H9 (cell line): ENCODE measurements around the gene POMZP3. TPM values are rescaled to one million over a fixed set of nuclear protein-coding genes. Genes with fewer than 3 reads are reported as not detected.
"Not testable (repeated sequence)": the region's sequence is repeated elsewhere in the genome, so short reads cannot be mapped to it uniquely, and the experiment has no call there.

Source experiments
- DNase-seq: peaks from one replicate; pipeline ENCODE4 v3.0.0-alpha.2; 2017
- H2AFZ ChIP-seq: one replicate; pipeline ENCODE4 v1.6.1; 2013; ENCODE audit warnings: mild to moderate bottlenecking, low read length, control low read depth, moderate library complexity
- H2AK5ac ChIP-seq: 2 replicates; pipeline ENCODE4 v1.6.1; 2013; ENCODE audit warnings: low read length, control low read depth, mixed read lengths; ENCODE audit not compliant: insufficient read length
- H2BK120ac ChIP-seq: one replicate; pipeline ENCODE4 v1.6.1; 2013; ENCODE audit warnings: low read depth, mild to moderate bottlenecking, low read length, control low read depth, inconsistent platforms; ENCODE audit not compliant: poor library complexity, severe bottlenecking
- H2BK12ac ChIP-seq: 2 replicates; pipeline ENCODE4 v1.6.1; 2013; ENCODE audit warnings: low read length, control low read depth, mixed read lengths, low read depth; ENCODE audit not compliant: insufficient read length
- H2BK15ac ChIP-seq: 2 replicates; pipeline ENCODE4 v1.6.1; 2013; ENCODE audit warnings: low read depth, low read length, control low read depth
- H2BK20ac ChIP-seq: one replicate; pipeline ENCODE4 v1.6.1; 2013; ENCODE audit warnings: low read depth, mild to moderate bottlenecking, low read length, control low read depth, inconsistent platforms; ENCODE audit not compliant: poor library complexity, severe bottlenecking
- H2BK5ac ChIP-seq: 2 replicates; pipeline ENCODE4 v1.6.1; 2013; ENCODE audit warnings: low read length, control low read depth, mixed read lengths; ENCODE audit not compliant: insufficient read length
- H3K14ac ChIP-seq: 2 replicates; pipeline ENCODE4 v1.6.1; 2013; ENCODE audit warnings: low read length, control low read depth; ENCODE audit not compliant: insufficient read depth
- H3K18ac ChIP-seq: 2 replicates; pipeline ENCODE4 v1.6.1; 2013; ENCODE audit warnings: low read depth, mild to moderate bottlenecking, mixed read lengths, low read length, control low read depth; ENCODE audit not compliant: insufficient read length
- H3K23ac ChIP-seq: 2 replicates; pipeline ENCODE4 v1.6.1; 2013; ENCODE audit warnings: low read length, control low read depth, mixed read lengths, low read depth; ENCODE audit not compliant: insufficient read length
- H3K23me2 ChIP-seq: 2 replicates; pipeline ENCODE4 v1.6.1; 2013; ENCODE audit warnings: low read depth, mild to moderate bottlenecking, mixed read lengths, low read length, control low read depth; ENCODE audit not compliant: insufficient read length, poor library complexity, severe bottlenecking
- H3K27ac ChIP-seq: 2 replicates; pipeline ENCODE4 v1.5.1; 2013; ENCODE audit warnings: low read length, control low read depth, mixed read lengths, low read depth; ENCODE audit not compliant: insufficient read length
- H3K27me3 ChIP-seq: 2 replicates; pipeline ENCODE4 v1.6.1; 2013; ENCODE audit warnings: low read length, control low read depth, inconsistent platforms; ENCODE audit not compliant: insufficient read depth
- H3K4ac ChIP-seq: 2 replicates; pipeline ENCODE4 v1.6.1; 2013; ENCODE audit warnings: low read depth, mild to moderate bottlenecking, control low read depth, inconsistent platforms, low read length, moderate library complexity
- H3K4me1 ChIP-seq: 2 replicates; pipeline ENCODE4 v1.6.1; 2013; ENCODE audit warnings: low read length, control low read depth, inconsistent platforms; ENCODE audit not compliant: insufficient read depth
- H3K4me2 ChIP-seq: 2 replicates; pipeline ENCODE4 v1.6.1; 2013; ENCODE audit warnings: low read length, control low read depth, mixed read lengths; ENCODE audit not compliant: insufficient read length, insufficient read depth
- H3K56ac ChIP-seq: 2 replicates; pipeline ENCODE4 v1.6.1; 2013; ENCODE audit warnings: low read depth, mild to moderate bottlenecking, mixed read lengths, low read length, control low read depth; ENCODE audit not compliant: insufficient read length
- H3K79me1 ChIP-seq: 2 replicates; pipeline ENCODE4 v1.6.1; 2013; ENCODE audit warnings: low read depth, mild to moderate bottlenecking, moderate library complexity, low read length, control low read depth, inconsistent platforms; ENCODE audit not compliant: insufficient read depth, poor library complexity, severe bottlenecking
- H3K79me2 ChIP-seq: 2 replicates; pipeline ENCODE4 v1.6.1; 2013; ENCODE audit warnings: low read length, control low read depth, inconsistent platforms; ENCODE audit not compliant: insufficient read depth
- H3K9ac ChIP-seq: 2 replicates; pipeline ENCODE4 v1.6.1; 2013; ENCODE audit warnings: low read length, control low read depth, mixed read lengths; ENCODE audit not compliant: insufficient read length; ENCODE audit errors: extremely low read depth
- H3K9me3 ChIP-seq: one replicate; pipeline ENCODE4 v1.6.1; 2013; ENCODE audit warnings: low read depth, low read length, inconsistent platforms; ENCODE audit not compliant: control insufficient read depth
- H3T11ph ChIP-seq: one replicate; pipeline ENCODE4 v1.6.1; 2013; ENCODE audit warnings: mild to moderate bottlenecking, low read length, control low read depth, inconsistent platforms
- H4K20me1 ChIP-seq: one replicate; pipeline ENCODE4 v1.6.1; 2013; ENCODE audit not compliant: control insufficient read depth, insufficient read length, insufficient read depth
- H4K5ac ChIP-seq: 2 replicates; pipeline ENCODE4 v1.6.1; 2013; ENCODE audit warnings: low read depth, mild to moderate bottlenecking, mixed read lengths, low read length, control low read depth; ENCODE audit not compliant: insufficient read length
- H4K8ac ChIP-seq: replicated peaks from 2 replicates; pipeline ENCODE4 v1.6.1; 2013; ENCODE audit warnings: low read length, control low read depth, mixed read lengths, low read depth; ENCODE audit not compliant: insufficient read length
- H4K91ac ChIP-seq: 2 replicates; pipeline ENCODE4 v1.6.1; 2013; ENCODE audit warnings: low read depth, mild to moderate bottlenecking, moderate library complexity, mixed read lengths, low read length, control low read depth; ENCODE audit not compliant: insufficient read length
- H3K27ac Mint-ChIP-seq, 3 experiments: 2 replicates in 2 of 3; 3 replicates in 1 of 3; pipeline ENCODE4 v1.8.0; 2020 to 2021; ENCODE audit warnings: mixed read lengths in 3 of 3, mild to moderate bottlenecking in 1 of 3, moderate library complexity in 1 of 3
- H3K27me3 Mint-ChIP-seq: 2 replicates; pipeline ENCODE4 v1.8.0; 2021; ENCODE audit warnings: low read depth, mild to moderate bottlenecking, moderate library complexity, mixed read lengths
- H3K36me3 Mint-ChIP-seq, 3 experiments: 2 replicates in 2 of 3; 3 replicates in 1 of 3; pipeline ENCODE4 v1.8.0; 2020 to 2021; ENCODE audit warnings: low read depth in 3 of 3, mixed read lengths in 3 of 3; ENCODE audit not compliant: insufficient read depth in 1 of 3
- H3K4me1 Mint-ChIP-seq, 2 experiments: 2 replicates each; pipeline ENCODE4 v1.8.0; 2020; ENCODE audit warnings: mixed read lengths in 2 of 2
- H3K4me3 Mint-ChIP-seq, 2 experiments: 2 replicates in 1 of 2; 3 replicates in 1 of 2; pipeline ENCODE4 v1.8.0; 2020 to 2021; ENCODE audit warnings: mild to moderate bottlenecking in 2 of 2, mixed read lengths in 2 of 2, moderate library complexity in 1 of 2
- H3K9me3 Mint-ChIP-seq, 2 experiments: 2 replicates in 1 of 2; 3 replicates in 1 of 2; pipeline ENCODE4 v1.8.0; 2020; ENCODE audit warnings: mild to moderate bottlenecking in 2 of 2, mixed read lengths in 2 of 2, moderate library complexity in 1 of 2
- WGBS: extraction: QIAGEN DNeasy Blood & Tissue Kit; methylation state at CpG from one replicate; pipeline ENCODE4 v1.1.7; 2013; ENCODE audit warnings: missing lambda C conversion rate, low lambda C conversion rate, mixed read lengths; ENCODE audit not compliant: insufficient read length; ENCODE audit errors: extremely low coverage; 5-methylcytosine and 5-hydroxymethylcytosine counted together
- total RNA-seq: library from RNA; stranded (reverse); gene quantifications from 2 replicates; pipeline ENCODE4 v1.2.1, GENCODE V29; 2021

Gene POMZP3
- total RNA-seq, 1 experiment from 2014 or later: 8.5 TPM

GRCh38 chr7:76598590-76599264 lies 28.4 kb downstream of the POMZP3 start:
- H3K4me1 Mint-ChIP-seq: peaks cover 14 to 16% of the 10 kb centered on the region in 2 experiments
- not testable (repeated sequence) for H3K4me2 ChIP-seq, H3T11ph ChIP-seq, H2AK5ac ChIP-seq, H3K9ac ChIP-seq, H2BK12ac ChIP-seq, H2BK20ac ChIP-seq, H4K91ac ChIP-seq, H3K14ac ChIP-seq, H3K18ac ChIP-seq, H4K5ac ChIP-seq, H3K9me3 ChIP-seq, H2BK120ac ChIP-seq, H4K20me1 ChIP-seq, H3K4ac ChIP-seq, H3K23me2 ChIP-seq, H3K56ac ChIP-seq, H3K4me1 ChIP-seq, H3K27me3 ChIP-seq, H4K8ac ChIP-seq, H2BK5ac ChIP-seq, H3K9me3 Mint-ChIP-seq, H3K23ac ChIP-seq, H3K27ac ChIP-seq, DNase-seq, H3K27ac Mint-ChIP-seq, H3K36me3 Mint-ChIP-seq, H2AFZ ChIP-seq, H3K27me3 Mint-ChIP-seq, H3K4me3 Mint-ChIP-seq, H3K79me2 ChIP-seq, H3K79me1 ChIP-seq, H2BK15ac ChIP-seq

- not testable (repeated sequence) for H3K9ac ChIP-seq, H2BK15ac ChIP-seq, H3K9me3 ChIP-seq, H3K4me1 ChIP-seq, H3K27me3 ChIP-seq, H4K20me1 ChIP-seq, H3K27ac Mint-ChIP-seq, DNase-seq, H3K36me3 Mint-ChIP-seq, H2BK5ac ChIP-seq, H3K27me3 Mint-ChIP-seq, H3K4me3 Mint-ChIP-seq, H4K91ac ChIP-seq, H2AFZ ChIP-seq, H2AK5ac ChIP-seq, H2BK20ac ChIP-seq, H3K14ac ChIP-seq, H3K79me2 ChIP-seq, H4K5ac ChIP-seq, H3K4me2 ChIP-seq, H3K4ac ChIP-seq, H2BK120ac ChIP-seq, H2BK12ac ChIP-seq, H3K27ac ChIP-seq, H3K79me1 ChIP-seq, H3T11ph ChIP-seq, H3K23me2 ChIP-seq, H3K23ac ChIP-seq, H3K56ac ChIP-seq, H3K9me3 Mint-ChIP-seq, H4K8ac ChIP-seq, H3K18ac ChIP-seq
- peaks cover 14 to 16% of the 10 kb centered on the region in 2 experiments for H3K4me1 Mint-ChIP-seq
- no CpG with 5 or more reads among the region's 1 CpG for WGBS
These were observed 29.8 kb downstream of the POMZP3 start for GRCh38 chr7:76597288-76597687.
